HG03139 (cell line): ENCODE measurements around the gene FCRL1.

Experiments used
- ATAC-seq: cut with Tn5 transposase; IDR thresholded peaks from one replicate; pipeline ENCODE4 v1.9.1; 2021; ENCODE audit not compliant: unreplicated experiment

FCRL1 gene

GRCh38 chr1:157806431-157807149, 13.3 kb downstream of the FCRL1 start:
- peak; percentile 94 for ATAC-seq

GRCh38 chr1:157803851-157804250, 16.1 kb downstream of the FCRL1 start:
- ATAC-seq: no peak

DNA sequence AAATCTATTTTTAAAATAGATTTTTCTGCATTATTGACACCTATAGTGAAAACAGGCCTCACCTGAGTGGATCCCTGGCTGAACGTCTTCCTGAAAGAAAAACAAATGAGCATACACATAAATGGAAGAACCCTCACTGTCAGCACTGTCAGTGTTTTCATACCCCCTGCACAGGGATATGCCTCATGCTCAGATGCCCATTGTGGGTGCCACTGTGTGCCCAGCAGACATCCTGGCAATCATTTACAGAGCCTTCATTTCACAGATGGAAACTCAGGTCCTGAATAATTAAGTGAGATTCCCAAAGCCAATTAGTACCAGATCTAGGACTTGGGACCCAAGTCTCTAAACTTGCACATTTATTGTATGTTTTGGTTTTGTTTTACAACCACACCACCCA, 19.9 kb downstream of the FCRL1 start:
- no peak for ATAC-seq

GRCh38 chr1:157798211-157798610, 21.7 kb downstream of the FCRL1 start:
- ATAC-seq: no peak

GRCh38 chr1:157785248-157785647, 34.7 kb downstream of the FCRL1 start:
- no peak for ATAC-seq

- no peak for ATAC-seq
Measured at GRCh38 chr1:157784801-157785200, 35.1 kb downstream of the FCRL1 start.

DNA sequence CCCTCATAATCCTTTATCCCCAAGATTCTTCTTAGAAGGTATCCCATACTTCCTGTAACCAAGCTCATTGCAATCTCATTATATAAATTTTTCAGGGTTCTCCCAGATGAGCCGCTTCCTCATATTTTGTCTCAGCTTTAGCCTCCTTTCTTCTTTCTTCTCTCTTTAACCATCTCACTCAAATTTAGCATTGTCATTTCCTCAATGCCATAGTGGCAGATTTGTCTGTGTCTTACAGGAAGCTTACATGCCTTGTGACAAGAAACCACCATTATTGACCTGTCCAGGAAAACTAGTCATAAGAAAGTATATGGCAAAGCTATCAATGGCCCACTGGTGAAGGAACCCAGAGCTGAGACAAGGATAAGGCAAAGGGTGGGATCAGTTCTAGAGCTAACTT, 37.0 kb downstream of the FCRL1 start:
- no peak for ATAC-seq

GRCh38 chr1:157781048-157781447, 38.9 kb downstream of the FCRL1 start:
- ATAC-seq: peak; percentile 48

- no peak for ATAC-seq
Measured at GRCh38 chr1:157776971-157777391, 42.9 kb downstream of the FCRL1 start, which contains the start of gene FCRL2. TSS of gene FCRL2 (minus strand) at chr1:157777132. CDS start at chr1:157777073, 59 bp downstream.

GRCh38 chr1:157775101-157775870, 44.6 kb downstream of the FCRL1 start:
- ATAC-seq: no peak

- no peak for ATAC-seq
Measured at GRCh38 chr1:157774412-157774811, 45.5 kb downstream of the FCRL1 start.

- ATAC-seq: peak; percentile 43
Measured at GRCh38 chr1:157773493-157774350, 46.2 kb downstream of the FCRL1 start.

GRCh38 chr1:157771661-157772425, 48.1 kb downstream of the FCRL1 start:
- no peak for ATAC-seq

DNA sequence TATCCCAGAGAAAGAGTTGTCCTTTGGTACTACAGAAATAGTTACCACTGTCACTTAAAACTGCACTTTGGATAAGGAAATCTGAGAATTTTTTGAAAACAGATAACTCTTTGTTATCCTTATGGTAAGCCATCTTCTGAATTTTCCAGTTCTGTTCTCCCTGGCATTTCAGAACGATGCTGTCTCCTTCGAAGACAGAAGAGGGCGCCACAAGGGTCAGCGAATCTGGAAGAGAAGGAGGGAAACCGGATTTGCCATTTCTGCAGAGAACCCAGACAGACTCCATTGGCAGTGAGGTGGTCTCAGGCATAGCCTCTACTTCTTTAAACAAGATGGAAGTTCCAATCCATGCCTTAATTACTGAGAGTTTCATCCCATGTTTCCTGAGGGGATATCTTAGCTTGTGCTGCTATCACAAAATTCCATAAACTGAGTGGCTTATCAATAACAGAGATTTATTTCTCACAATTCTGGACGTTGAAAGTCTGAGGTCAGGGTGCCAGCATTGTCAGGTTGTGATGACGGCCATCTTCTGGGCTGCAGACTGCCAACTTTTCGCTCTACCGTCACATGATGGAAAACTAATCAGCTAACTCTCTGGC, 49.4 kb downstream of the FCRL1 start:
- ATAC-seq: no peak

- ATAC-seq: no peak
Measured at GRCh38 chr1:157766792-157767191, 53.1 kb downstream of the FCRL1 start.

GRCh38 chr1:157758018-157758417, 61.9 kb downstream of the FCRL1 start:
- no peak for ATAC-seq

DNA sequence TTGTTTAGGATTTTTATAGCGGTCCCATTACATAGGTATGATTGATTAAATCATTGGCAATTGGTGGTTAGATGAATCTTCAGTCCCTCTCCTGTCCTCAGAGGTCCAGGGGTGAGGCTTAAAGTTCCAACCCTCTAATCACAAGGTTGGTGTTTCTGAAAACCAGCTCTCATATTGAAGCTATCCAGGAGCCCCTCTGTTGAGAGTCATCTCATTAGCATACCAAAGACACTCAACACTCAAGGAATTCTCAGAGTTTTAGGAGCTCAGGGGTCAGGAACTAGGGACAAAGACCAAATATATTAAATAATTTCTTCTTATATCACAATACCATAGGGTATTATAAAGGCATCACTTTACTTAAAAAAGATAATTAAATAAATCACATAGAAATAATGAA, 66.3 kb downstream of the FCRL1 start:
- no peak for ATAC-seq

DNA sequence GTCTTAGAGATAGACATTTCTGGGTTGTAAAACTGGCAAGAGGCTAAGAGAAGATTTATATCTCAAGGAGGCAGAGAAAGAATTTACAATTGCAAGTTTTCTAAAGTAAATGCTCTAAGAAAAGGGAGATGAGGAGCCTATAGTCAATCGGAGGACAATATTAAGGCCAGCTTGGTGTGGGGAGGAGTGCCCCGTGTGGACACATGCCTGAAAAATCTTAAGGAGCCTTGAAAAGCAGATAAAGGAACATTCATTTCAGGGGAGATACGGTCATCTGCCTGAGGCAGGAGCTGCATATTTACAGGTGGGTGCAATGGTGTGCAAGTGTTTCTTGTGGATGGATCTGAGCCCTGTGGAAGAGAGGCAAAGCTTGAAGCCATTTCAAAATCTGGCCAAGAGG, 68.6 kb downstream of the FCRL1 start:
- no peak for ATAC-seq

- ATAC-seq: no peak
Measured at GRCh38 chr1:157748262-157748817, 71.6 kb downstream of the FCRL1 start.
